ENCODE data around the gene MYRF.

MYRF gene

DNA sequence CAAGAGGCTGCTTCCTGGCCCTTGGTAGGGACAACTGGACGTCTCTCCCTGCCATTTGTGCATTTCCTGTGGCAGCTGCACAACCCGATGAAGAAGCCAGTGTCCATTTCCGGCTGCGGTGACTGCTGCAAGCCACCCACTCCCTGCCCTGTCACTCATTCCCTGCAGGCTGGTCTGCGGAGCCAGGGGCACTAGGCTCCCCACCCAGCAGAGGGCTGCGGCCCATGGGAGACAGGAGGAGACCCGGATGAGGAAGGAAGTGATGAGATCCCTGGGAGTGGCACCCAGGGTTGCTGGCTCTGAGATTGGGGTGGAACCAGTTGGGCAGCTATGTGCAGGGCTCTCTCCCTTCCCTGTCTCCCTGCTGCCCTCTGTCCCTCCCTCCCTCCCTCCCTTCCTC, 10.0 kb upstream of the MYRF start:
- DNase-seq, result no peak

DNA sequence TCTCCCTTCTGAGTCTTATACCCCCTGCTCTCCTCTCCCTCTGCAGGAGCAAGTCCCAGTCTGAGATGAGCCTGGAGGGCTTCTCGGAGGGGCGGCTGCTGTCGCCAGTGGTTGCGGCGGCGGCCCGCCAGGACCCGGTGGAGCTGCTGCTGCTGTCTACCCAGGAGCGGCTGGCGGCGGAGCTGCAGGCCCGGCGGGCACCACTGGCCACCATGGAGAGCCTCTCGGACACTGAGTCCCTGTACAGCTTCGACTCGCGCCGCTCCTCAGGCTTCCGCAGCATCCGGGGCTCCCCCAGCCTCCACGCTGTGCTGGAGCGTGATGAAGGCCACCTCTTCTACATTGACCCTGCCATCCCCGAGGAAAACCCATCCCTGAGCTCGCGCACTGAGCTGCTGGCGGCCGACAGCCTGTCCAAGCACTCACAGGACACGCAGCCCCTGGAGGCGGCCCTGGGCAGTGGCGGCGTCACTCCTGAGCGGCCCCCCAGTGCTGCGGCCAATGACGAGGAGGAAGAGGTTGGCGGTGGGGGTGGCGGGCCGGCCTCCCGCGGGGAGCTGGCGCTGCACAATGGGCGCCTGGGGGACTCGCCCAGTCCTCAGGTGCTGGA, 8.8 kb upstream of the MYRF start:
- no peak for DNase-seq

DNA sequence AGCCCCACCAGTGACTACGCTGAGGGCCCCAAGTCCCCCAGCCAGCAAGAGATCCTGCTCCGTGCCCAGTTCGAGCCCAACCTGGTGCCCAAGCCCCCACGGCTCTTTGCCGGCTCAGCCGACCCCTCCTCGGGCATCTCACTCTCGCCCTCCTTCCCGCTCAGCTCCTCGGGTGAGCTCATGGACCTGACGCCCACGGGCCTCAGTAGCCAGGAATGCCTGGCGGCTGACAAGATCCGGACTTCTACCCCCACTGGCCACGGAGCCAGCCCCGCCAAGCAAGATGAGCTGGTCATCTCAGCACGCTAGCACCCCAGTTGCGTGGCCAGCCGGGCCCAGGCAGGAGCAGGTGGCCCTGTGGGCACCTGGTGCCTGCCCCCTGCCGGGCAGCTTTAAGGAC, 8.3 kb upstream of the MYRF start:
- no peak for DNase-seq

DNA sequence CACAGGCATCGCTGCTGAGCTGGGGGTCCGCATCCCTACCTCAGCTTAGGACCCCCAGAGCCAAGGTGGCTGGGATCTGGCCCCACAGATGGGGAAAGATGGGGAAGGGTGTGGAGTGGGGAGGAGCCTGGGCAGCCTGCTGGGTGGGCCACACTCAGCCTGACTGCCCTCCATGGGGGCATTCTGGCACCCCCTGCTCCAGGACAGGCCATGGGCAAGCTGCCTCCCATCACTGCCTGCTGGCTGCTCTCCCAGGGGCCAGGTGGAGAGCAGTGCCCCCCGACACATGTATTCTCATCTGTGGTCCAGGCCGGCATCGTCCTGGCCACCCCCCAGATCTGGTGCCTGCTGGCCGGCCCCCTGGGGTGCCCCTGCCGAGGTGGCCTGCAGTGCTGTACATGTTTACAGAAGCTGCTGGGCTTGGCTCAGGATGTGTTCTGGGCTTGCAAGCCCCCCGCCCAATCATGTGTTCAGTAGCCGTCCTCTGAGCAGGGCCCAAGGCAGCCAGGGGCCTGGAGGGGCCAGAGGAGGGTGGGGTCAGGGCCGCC, 7.8 kb upstream of the MYRF start:
- peak; percentile 60 for DNase-seq

DNA sequence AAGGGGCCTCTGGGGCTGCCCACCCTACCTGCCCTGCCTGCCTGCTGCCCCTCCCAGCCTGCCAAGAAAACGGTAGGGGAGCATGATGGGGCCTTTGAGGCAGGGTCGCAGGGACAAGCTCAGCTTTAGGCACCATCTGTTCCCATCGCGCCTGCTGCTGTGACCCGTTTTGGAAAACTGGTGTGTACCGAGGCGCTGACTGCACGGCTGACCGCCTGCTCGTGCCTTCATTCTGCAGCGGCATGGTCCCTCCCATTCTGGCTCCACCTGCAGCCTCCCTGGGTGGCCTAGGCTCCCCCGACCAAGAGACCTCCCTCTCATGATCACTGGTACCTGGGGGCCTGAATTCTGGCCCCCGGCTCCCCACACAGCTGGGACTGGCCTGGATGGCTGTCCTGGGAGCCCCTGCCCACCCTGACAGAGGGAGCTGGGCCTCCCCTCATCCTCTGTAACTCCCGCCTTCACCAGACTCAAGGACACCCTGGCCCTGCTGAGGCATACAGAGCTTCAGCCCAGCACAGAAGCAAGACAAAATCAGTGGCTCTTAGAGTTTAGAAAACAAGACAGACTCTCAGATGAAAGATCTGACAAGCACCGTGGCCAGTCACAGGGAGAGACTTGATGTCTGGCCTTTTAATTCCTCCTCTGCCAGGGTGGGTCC, 6.5 kb upstream of the MYRF start:
- DNase-seq, result peak; percentile 88

DNA sequence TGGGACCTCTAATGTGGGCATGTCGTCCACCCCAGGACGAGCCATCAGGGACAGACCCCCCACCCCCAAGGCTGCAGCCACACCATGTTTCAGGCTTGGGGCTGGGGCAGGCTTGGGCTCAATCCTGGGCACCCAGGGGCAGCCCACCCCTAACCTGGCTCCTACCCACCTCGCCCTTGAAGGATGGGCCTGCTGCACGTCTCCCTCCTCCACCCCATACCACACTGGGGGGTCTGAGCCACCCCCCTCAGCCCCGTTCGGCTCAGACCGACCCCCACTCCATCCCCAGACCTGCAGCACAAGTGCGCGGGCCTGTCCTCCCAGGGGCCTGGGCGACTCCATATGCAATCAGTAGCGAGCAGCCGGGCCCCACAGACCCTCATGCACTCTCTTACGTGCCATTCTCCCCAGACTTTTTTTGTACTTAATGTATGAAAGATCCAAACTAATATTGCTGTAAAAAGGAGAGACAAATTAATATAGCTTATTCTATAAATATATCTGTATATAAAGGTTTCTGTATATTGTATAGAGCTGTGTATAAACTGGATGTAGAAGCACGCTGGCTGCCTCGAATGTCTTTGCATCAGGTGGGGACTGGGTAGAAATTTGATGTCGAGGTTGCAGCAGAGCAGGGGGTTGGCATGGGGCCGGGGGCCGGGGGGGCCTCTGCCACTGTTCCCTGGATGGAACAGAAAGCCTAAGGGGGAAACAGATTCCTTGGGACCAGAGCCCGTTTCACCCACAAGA, 5.8 kb upstream of the MYRF start:
- DNase-seq, result no peak

DNA sequence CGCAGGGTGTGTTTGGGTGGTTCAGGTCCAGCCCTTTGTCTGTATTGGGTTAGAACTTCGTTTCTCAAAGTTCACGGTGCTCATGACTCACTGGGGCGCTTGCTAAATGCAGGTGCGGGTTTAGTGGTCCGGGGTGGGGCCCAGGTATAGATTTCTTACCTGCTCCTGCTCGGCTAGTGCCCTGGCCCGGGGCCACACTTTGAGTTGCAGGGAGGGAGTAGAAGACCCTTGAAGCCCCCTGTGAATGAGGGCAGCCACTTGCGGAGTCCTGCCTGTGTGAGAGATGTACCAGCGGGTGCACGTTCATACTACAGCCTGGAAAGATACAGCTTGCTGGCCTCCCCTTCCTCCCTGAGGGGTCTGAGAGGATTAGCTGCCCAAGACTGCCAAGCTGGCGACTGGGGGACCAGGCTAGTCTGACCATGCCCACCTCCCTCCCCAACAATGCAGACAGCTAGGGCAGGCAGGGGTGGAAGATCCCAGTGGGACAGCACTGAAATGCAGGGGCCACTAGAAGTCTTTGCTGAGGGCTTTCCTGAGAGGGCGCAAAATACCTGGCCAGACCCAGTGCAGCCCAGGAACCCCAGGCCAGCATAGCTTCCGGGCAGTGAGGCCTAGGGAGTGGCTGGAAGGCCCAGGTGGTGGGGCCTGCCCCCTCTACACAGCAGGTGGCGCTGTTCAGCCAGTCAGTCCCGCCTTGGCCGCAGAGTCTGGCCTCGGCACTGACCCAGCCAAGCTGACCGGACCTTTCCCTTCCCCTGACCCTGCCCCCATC, 5.1 kb upstream of the MYRF start:
- peak; percentile 70 for DNase-seq

DNA sequence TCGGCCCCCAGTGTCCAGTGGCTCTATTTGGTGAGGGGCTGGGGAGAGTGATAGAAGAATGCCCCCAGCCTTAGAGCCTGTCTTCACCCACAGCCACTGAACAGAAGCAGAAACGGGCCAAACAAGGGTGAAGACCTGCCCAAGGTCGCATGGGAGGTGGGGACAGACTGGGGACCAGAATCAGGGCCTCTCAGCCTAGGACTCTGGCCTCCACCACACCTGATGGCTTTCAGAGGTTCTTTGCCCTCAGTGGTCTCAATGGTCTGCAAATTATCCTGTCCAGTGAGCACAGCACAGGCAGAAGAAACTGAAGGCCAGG, 4.5 kb upstream of the MYRF start:
- DNase-seq, result no peak

DNA sequence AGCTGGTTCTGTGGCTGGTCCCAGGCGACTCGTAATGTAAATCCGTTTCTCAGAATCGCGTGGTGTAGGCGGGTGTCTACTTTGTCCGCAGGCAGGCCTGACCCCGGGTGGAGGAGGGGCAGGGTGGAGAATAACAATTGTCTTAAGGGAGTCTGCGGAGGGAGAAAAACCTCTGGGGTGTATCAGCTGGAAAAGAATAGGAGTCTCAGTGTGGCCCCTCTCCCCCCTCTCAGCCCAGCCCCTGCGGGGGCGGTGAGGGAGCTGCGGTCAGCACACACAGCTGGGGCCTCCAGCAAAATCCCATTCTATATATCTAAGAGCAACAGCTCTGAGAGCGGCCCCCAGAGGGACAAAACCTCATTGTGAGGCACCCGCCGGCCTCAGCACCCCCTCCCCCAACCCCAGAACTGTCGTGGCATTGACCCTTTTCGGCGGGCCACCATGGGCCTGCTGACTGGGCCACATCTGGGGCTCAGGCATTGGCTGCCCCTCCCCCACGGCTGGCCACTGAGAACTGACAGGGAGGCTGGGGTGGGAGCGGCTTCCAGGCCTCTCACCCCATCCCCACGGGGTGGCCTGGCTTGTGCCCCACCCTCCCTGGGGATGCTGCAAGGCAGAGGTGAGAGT, 2.7 kb upstream of the MYRF start:
- DNase-seq, result no peak

DNA sequence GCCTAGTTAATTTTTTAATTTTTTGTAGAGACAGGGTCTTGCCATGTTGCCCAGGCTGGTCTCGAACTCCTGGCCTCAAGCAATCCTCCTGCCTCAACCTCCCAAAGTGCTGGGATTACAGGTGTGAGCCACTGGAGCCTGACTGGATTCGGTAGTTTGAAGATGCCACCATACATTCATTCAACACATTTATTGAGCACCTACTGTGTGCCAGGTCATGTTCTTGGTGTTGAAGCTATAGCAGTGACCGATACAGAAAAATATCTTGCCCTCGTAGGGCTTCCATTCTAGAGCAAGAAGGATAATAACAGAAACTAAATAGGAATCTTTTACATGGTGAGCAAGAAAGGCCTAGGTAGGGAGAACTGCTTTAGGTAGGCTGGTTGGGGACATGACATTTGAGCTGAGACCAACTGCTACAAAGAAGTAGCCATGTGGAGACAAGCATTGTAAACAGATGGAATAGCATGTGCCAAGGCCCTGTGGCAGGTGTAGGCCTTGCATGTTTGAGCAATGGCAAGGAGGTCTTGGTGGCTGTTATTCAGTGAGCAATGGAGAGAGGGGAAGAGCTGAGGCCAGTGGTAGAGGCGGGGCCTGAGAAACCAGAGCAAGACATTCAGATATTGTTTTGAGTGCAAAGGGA, 1.7 kb upstream of the MYRF start:
- DNase-seq, result no peak

DNA sequence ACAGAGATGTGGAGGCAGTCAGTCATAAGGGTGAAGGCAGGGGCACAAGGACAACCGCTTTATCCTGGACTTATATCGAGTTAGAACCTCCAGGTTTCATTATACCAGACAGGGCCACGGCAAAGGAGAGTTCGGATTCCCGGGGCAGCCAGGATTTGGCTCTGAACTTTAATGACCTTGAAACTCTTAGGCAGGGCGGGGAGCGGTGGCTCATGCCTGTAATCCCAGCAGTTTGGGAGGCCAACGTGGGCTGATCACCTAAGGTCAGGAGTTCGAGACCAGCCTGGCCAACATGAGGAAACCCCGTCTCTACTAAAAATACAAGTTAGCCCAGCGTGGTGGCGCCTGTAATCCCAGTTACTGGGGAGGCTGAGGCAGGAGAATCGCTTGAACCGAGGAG, 1.1 kb upstream of the MYRF start:
- no peak for DNase-seq

DNA sequence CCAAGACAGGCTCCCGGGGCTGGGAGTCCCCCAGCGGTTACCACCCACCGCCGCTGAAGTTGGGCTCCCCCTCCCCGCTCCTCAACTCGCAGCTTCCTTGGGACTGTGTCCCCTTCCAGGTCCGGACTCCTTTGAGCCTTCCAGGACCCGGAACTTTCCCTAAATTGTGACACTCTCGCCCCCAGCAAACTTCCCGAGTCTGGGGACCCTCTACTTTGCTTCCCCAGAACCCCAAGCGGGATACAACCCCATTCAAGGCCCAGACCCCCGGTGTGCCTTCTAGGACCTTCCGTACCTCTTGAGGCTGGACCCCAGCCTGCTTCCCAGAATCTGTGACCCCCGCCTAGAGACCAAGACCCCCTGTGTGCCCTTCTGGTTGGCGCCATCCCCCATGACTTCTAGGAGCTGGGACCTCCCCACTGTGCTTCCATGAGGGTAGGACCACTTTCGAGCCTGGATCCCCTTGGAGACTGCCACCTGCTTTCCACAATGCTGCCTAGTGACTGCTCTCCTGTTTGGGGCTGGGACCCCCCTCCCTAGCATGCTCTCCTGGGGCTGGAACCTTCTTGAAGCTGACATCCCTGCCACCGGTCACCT, 587 bp downstream of the MYRF start:
- no peak for DNase-seq

DNA sequence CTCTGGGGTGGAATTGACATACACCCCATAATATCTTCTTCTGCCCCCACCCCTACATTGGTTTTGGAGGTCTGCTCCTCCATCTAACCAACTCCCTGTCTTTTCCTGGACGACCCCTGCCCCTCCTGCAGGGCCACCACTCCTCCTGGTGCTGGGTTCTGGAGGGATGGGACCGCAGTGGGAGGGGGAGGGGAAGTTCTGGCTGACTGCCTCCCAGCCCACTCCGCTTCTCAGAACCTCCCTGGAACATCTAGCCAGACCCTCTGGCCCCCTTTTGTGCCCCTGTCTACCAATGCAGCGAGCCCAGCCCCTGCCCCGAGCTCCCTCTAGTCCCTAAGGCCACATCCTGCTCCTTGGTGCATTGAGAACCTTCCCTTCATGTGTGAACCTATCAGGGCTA, 1.2 kb downstream of the MYRF start:
- DNase-seq, result no peak

DNA sequence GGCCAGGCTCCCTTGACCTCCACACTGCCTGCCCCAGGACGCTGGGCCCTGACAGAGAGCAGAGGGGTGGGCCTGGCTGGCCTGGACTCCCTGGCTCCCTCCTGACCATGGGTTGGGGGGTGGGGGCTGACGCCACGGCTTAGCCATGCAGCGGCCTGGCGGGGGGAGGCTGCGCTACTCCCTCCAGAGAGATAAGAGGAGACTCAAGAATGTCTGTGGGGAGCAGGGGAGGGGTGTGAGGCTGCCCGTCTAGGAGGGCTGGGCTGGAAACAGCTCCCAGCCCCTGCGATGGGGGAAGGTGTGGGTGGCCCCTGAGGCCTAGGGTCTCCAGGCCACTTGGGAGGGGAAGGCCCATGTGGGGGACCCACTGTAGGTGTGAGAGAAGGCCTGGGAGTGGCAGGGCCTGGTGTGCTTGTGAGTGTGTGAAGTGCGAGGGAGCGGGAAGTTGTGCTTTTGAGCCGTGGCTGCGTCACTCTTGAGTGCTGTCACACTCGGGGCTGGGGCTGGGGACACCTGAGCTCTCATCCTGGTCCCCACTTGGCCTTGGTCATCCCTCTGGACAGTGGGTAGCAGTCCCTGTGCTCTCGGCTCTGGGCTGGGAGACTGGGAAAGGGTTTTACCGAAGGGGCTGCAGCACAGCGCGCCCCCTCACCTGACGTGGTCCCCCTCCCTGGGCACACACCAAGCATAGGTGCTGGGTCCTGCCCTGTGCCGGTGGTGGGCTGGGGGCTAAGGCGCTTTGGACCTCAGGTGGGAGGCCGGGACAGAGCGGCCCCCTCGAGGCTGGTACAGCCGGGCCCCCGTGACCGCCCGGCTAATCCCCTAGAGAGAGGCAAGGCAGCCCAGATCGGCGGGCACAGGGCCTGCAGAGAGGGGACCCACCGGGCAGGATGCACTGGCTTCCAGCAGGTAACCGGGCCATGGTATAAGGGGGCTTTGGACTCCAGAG, 2.4 kb downstream of the MYRF start:
- DNase-seq, result no peak

DNA sequence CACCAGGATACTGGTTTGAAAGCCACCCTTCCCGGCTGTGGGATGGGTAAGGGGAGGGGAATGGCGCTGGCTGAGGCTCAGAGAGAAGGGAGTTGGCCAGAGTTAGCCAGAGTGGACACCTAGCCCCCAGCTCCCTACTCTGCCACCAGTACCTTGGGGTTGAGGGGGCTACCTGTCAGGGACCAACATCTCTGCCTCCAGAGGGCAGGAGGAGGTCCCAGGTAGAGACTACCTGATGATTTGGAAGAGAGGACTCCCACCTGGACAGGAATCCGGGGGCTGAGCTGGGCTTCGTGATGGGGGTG, 3.7 kb downstream of the MYRF start:
- DNase-seq, result no peak

DNA sequence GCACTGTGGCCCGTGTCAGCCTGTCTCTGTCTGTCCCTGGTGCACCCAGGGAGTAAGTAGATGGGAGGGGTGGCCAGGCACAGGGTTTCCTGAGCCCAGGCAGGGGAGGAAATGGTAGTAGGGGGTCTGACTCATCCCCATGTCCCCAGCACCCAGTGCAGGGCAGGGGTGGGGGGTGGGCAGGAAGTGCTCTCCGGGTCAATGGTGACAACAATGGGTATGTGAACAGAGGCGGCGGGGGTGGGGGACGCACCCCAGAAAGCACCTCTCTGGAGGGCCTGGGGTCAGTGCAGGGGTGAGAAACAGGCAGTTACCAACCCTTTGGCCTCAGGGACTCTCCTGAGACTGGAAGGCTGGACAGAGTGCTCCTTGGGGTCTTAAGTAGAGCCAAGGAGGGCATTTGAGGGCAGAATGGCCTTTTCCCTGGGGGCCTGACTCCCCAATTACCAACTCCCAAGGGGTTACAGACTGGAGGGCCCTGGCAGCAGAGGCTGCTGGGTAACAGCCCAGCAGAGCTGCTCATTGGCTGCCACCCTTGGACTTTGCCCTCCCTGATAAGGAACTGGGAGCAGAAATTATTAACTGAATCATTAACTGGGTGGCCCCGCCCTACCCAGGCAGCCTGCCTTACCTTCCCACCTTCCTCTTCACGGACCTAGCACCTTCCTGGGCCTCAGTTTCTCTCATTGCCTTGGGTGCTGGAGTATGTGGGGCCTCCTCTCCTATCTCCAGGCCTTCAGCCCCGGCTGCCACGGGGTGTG, 4.2 kb downstream of the MYRF start:
- peak; percentile 64 for DNase-seq

DNA sequence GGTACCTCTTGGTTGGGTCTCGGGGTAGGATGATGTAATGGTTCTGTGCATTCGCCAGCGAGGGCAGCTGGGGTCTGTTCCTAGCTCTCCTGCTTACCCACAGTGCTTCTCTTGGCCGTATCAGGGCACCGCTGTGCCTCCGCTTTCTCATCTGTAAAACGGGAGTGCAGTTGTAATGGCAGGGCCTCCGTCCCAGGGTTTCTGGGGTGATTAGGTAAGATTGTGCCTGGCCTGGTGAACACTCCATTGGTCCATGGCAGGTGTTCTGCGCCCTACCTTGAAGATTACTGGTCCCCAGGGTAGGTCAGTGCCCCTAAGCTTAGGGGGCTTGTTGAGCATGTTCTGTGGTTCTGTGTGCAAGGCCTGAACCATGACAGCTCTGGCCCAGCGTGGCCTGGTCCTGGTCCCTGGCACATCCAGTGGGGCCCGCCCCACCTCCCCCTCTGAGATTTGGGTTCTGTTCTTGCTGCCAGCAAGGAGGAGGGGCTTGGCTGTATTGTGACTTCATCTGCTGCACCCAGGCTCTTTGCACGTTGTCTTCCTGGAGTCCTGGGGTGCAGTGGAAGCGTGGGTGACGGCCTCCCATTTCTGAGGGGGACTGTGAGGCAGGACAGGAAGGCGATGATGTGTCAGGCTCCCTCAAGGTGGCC, 4.9 kb downstream of the MYRF start:
- DNase-seq, result no peak

DNA sequence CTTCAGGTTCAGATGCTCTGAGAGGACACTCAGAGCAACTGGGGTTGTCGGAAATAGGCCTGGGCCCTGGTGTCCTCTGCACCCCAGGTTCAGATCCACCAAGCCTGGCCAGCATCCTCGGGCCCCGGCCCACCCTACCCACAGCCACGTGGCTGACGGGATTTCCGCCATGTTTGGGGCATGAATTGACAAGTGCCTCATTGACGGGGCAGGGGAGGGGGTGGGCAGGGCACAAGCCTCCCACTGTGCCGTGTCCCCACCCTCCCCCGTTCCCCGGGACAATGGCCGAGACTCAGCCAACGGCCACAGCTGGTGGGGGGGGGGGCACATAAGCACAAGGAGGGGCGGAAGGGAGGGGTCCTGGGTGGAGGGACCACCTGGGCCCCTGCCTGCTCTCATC, 8.5 kb downstream of the MYRF start:
- no peak for DNase-seq

DNA sequence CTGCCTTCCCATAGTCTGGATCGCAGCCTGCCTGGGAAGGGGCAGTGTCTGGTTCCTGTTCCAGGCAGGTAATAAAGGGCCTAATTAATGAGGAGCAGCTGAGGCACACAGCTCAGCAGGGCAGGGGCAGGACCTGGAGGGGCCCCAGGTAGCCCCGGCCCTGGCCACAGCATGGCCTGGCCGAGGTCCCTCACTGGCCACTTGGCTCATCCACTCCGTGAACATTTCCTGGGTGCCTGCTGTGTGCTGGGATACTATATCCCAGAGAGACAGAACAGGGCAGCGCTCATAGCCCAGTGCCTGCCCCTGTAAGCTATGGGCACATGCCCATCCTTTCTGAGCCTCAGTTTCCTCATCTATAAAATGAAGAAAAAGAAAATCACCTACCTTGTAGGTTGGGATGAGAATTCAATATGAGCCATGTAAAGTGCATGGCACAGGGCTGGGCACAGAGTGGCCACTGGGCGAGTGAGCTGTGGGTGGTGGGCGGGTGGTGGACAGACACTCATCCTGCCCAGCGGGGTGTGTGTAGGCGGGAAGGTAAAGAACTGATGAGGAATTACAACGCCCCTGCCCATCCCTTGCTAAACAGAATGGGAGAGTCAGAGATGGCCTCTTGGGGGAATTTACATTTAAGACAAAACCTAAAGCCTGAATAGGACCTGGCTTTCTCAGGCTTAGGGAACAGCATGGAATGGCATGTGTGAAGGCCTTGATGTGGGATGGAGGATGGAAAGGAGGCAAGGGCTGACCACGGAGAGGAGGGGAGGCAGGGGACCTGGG, 9.2 kb downstream of the MYRF start:
- DNase-seq, result no peak

All from NCI-H69 (cell line).